NCI-H524 treated with DMSO at 0.1 percent for 48 hours (cell line): Measurements from ENCODE around the gene UPK1B.
"Not testable (repeated sequence)": the region's sequence is repeated elsewhere in the genome, so short reads cannot be mapped to it uniquely, and the experiment has no call there.

Experiments used
- DNase-seq: peaks from one replicate; lab custom pipeline; 2025; lab: John Stamatoyannopoulos, UW

UPK1B gene

GRCh38 chr3:119173325-119173724 lies at the start of gene UPK1B:
TSS of gene UPK1B (plus strand) at chr3:119173598. CDS start at chr3:119186742, 13,144 bp downstream.
- no peak for DNase-seq

- no peak for DNase-seq
These were observed 48.1 kb upstream of the UPK1B start for GRCh38 chr3:119125342-119125741.

- no peak for DNase-seq
These were observed 47.5 kb upstream of the UPK1B start for GRCh38 chr3:119125742-119126504.

- DNase-seq: not testable (repeated sequence)
These were observed 43.1 kb upstream of the UPK1B start for GRCh38 chr3:119130291-119130690.

GRCh38 chr3:119132291-119132690 lies 41.1 kb upstream of the UPK1B start:
- DNase-seq: not testable (repeated sequence)

- not testable (repeated sequence) for DNase-seq
These were observed 34.0 kb upstream of the UPK1B start for GRCh38 chr3:119139360-119139759.

- DNase-seq: no peak
These were observed 32.9 kb upstream of the UPK1B start for GRCh38 chr3:119140466-119140865.

- DNase-seq: no peak
These were observed 28.3 kb upstream of the UPK1B start for GRCh38 chr3:119145128-119145499.

- DNase-seq: no peak
These were observed 27.8 kb upstream of the UPK1B start, which contains the start of gene TEX55 for GRCh38 chr3:119145500-119146167. TSS of gene TEX55 (plus strand) at chr3:119146165. CDS start at chr3:119146190, 25 bp downstream.

- DNase-seq: no peak
These were observed 26.6 kb upstream of the UPK1B start for GRCh38 chr3:119146578-119147375.

GRCh38 chr3:119147494-119147893 lies 25.9 kb upstream of the UPK1B start:
- no peak for DNase-seq

- DNase-seq: no peak
These were observed 24.8 kb upstream of the UPK1B start for GRCh38 chr3:119148493-119149180.

GRCh38 chr3:119149484-119149883 lies 23.9 kb upstream of the UPK1B start:
- DNase-seq: no peak

- DNase-seq: no peak
These were observed 16.5 kb upstream of the UPK1B start for GRCh38 chr3:119156868-119157267.

- no peak for DNase-seq
These were observed 15.4 kb upstream of the UPK1B start for GRCh38 chr3:119157971-119158370.

- no peak for DNase-seq
These were observed 13.0 kb upstream of the UPK1B start for GRCh38 chr3:119160361-119160760.

GRCh38 chr3:119160815-119161214 lies 12.6 kb upstream of the UPK1B start:
- DNase-seq: no peak

- no peak for DNase-seq
These were observed 12.2 kb upstream of the UPK1B start for GRCh38 chr3:119161240-119161639.

GRCh38 chr3:119164745-119165144 lies 8.7 kb upstream of the UPK1B start:
- not testable (repeated sequence) for DNase-seq

GRCh38 chr3:119170821-119171220 lies 2.6 kb upstream of the UPK1B start:
- DNase-seq: no peak

- no peak for DNase-seq
These were observed 2.7 kb downstream of the UPK1B start for GRCh38 chr3:119175872-119176756.
